AG10803 (cell line): ENCODE measurements around the gene ALLC.

ENCODE experiments used
- DNase-seq: peaks from one replicate; pipeline ENCODE4 v3.0.0; 2010; ENCODE audit warnings: low read depth
- H3K4me3 ChIP-seq: 2 replicates; pipeline ENCODE4 v1.5.1; 2011; ENCODE audit warnings: mild to moderate bottlenecking, low read length, control low read depth
- CTCF ChIP-seq: conservative IDR thresholded peaks from 2 replicates; pipeline ENCODE4 v1.5.1; 2011; ENCODE audit warnings: mild to moderate bottlenecking, low read length, control low read depth, inconsistent platforms

Gene ALLC

GRCh38 chr2:3661149-3661660, 3.2 kb downstream of the ALLC start:
- no peak overlapping the region for H3K4me3 ChIP-seq
- peak; percentile 22 for DNase-seq

GRCh38 chr2:3662239-3662638, 4.2 kb downstream of the ALLC start:
- H3K4me3 ChIP-seq = no peak overlapping the region
- DNase-seq = no peak
- TF ChIP-seq CTCF = no peak

More at GRCh38 chr2:3661149-3661660, 3.2 kb downstream of the ALLC start:
- no peak for TF ChIP-seq CTCF

- no peak for TF ChIP-seq CTCF
- no peak for DNase-seq
- H3K4me3 ChIP-seq = no peak overlapping the region
Observed at GRCh38 chr2:3664118-3664517, 6.1 kb downstream of the ALLC start.

GRCh38 chr2:3664925-3665324, 6.9 kb downstream of the ALLC start:
- H3K4me3 ChIP-seq = no peak overlapping the region
- TF ChIP-seq CTCF = no peak
- DNase-seq = no peak

GRCh38 chr2:3665886-3666612, 8.0 kb downstream of the ALLC start:
- no peak for DNase-seq
- TF ChIP-seq CTCF = no peak
- no peak overlapping the region for H3K4me3 ChIP-seq

GRCh38 chr2:3666613-3666975, 8.6 kb downstream of the ALLC start:
- TF ChIP-seq CTCF = no peak
- no peak overlapping the region for H3K4me3 ChIP-seq
- DNase-seq = no peak

GRCh38 chr2:3667151-3667631, 9.2 kb downstream of the ALLC start:
- DNase-seq = no peak
- no peak for TF ChIP-seq CTCF
- no peak overlapping the region for H3K4me3 ChIP-seq
